ENCODE data around the gene CHAF1A. TPM values are rescaled to one million over a fixed set of nuclear protein-coding genes. Genes with fewer than 3 reads are reported as not detected.

Gene CHAF1A
- total RNA-seq, 1 experiment from 2014 or later: 16.7 TPM

GRCh38 chr19:4429256-4429655 lies 26.8 kb downstream of the CHAF1A start:
- no TSS peak for BruUV-seq (replicated peaks)
- intact Hi-C loops (cut with micrococcal nuclease): no loop called here
- ChIA-PET CTCF (interaction anchor here (0.6 to 0.7 kb wide), 4 partner anchors 25 to 602 kb away, joined by 3 read pairs; no protein-coding TSS in a partner anchor), POLR2A (interaction anchor here (1.3 kb wide), 1 partner anchor 13 kb away, joined by 3 read pairs; no protein-coding TSS in a partner anchor)
- H3K9me3 Mint-ChIP-seq (ENCODE audit: unreplicated experiment): no peaks in the 10 kb centered on the region
- H3K4me1 Mint-ChIP-seq (ENCODE audit: insufficient read depth, unreplicated experiment): no peaks in the 10 kb centered on the region
- no peak for DNase-seq (ENCODE audit: unreplicated experiment)
- H3K27ac Mint-ChIP-seq (ENCODE audit: low read depth, unreplicated experiment): peak overlapping the region; percentile 79
- H3K27me3 Mint-ChIP-seq (ENCODE audit: insufficient read depth, unreplicated experiment): no peaks in the 10 kb centered on the region
- H3K4me3 Mint-ChIP-seq (ENCODE audit: unreplicated experiment): no peak overlapping the region
- TF ChIP-seq CTCF (IDR thresholded peaks at IDR 0.05; ENCODE audit: unreplicated experiment): no peak
- H3K36me3 Mint-ChIP-seq (ENCODE audit: insufficient read depth, unreplicated experiment): peaks cover 67% of the 10 kb centered on the region

GRCh38 chr19:4429771-4430171 lies 27.3 kb downstream of the CHAF1A start:
- Mint-ChIP-seq H3K27me3 (ENCODE audit: insufficient read depth, unreplicated experiment) (no peaks in the 10 kb centered on the region), H3K36me3 (ENCODE audit: insufficient read depth, unreplicated experiment) (peaks cover 68% of the 10 kb centered on the region), H3K4me1 (ENCODE audit: insufficient read depth, unreplicated experiment) (no peaks in the 10 kb centered on the region), H3K27ac (ENCODE audit: low read depth, unreplicated experiment) (no peak overlapping the region), H3K9me3 (ENCODE audit: unreplicated experiment) (no peaks in the 10 kb centered on the region), H3K4me3 (ENCODE audit: unreplicated experiment) (no peak overlapping the region)
- intact Hi-C loops (cut with micrococcal nuclease): no loop called here
- no peak for TF ChIP-seq CTCF (IDR thresholded peaks at IDR 0.05; ENCODE audit: unreplicated experiment)
- ChIA-PET CTCF (interaction anchor here (0.6 to 0.7 kb wide), 4 partner anchors 25 to 601 kb away, joined by 3 to 4 read pairs (median 3); no protein-coding TSS in a partner anchor), POLR2A (interaction anchor here (1.3 kb wide), 1 partner anchor 13 kb away, joined by 3 read pairs; no protein-coding TSS in a partner anchor)
- BruUV-seq (replicated peaks): no TSS peak
- no peak for DNase-seq (ENCODE audit: unreplicated experiment)

GRCh38 chr19:4430760-4431159 lies 28.3 kb downstream of the CHAF1A start:
- intact Hi-C loops (cut with micrococcal nuclease): no loop called here
- Mint-ChIP-seq H3K4me3 (ENCODE audit: unreplicated experiment) (no peak overlapping the region), H3K4me1 (ENCODE audit: insufficient read depth, unreplicated experiment) (no peaks in the 10 kb centered on the region), H3K36me3 (ENCODE audit: insufficient read depth, unreplicated experiment) (peaks cover 67% of the 10 kb centered on the region), H3K27me3 (ENCODE audit: insufficient read depth, unreplicated experiment) (no peaks in the 10 kb centered on the region), H3K9me3 (ENCODE audit: unreplicated experiment) (no peaks in the 10 kb centered on the region), H3K27ac (ENCODE audit: low read depth, unreplicated experiment) (no peak overlapping the region)
- DNase-seq (ENCODE audit: unreplicated experiment): no peak
- no peak for TF ChIP-seq CTCF (IDR thresholded peaks at IDR 0.05; ENCODE audit: unreplicated experiment)
- ChIA-PET CTCF (no interaction called here), POLR2A (no interaction called here)
- no TSS peak for BruUV-seq (replicated peaks)

- no peak overlapping the region for H3K27ac Mint-ChIP-seq (ENCODE audit: low read depth, unreplicated experiment)
- no peak for DNase-seq (ENCODE audit: unreplicated experiment)
- no peak overlapping the region for H3K4me3 Mint-ChIP-seq (ENCODE audit: unreplicated experiment)
- no peaks in the 10 kb centered on the region for H3K9me3 Mint-ChIP-seq (ENCODE audit: unreplicated experiment)
- no peak for TF ChIP-seq CTCF (IDR thresholded peaks at IDR 0.05; ENCODE audit: unreplicated experiment)
- H3K36me3 Mint-ChIP-seq (ENCODE audit: insufficient read depth, unreplicated experiment): peaks cover 61% of the 10 kb centered on the region
- BruUV-seq (replicated peaks): no TSS peak
- ChIA-PET POLR2A (no interaction called here), CTCF (no interaction called here)
- intact Hi-C loops (cut with micrococcal nuclease): no loop called here
- H3K27me3 Mint-ChIP-seq (ENCODE audit: insufficient read depth, unreplicated experiment): no peaks in the 10 kb centered on the region
- no peaks in the 10 kb centered on the region for H3K4me1 Mint-ChIP-seq (ENCODE audit: insufficient read depth, unreplicated experiment)
These were observed 28.9 kb downstream of the CHAF1A start for GRCh38 chr19:4431296-4431695.
